Upper lobe of left lung (tissue), 4 donors: Measurements from ENCODE around the gene AFAP1.

Experiments
- EP300 ChIP-seq, 4 donors: sonication (generic); formaldehyde crosslinking; IDR thresholded peaks; one replicate each; pipeline ENCODE4 v1.5.1; 2017; ENCODE audit warnings: antibody characterized with exemption in 4 of 4, control low read depth in 2 of 4
- POLR2A ChIP-seq, 4 donors: fragments of 450-650 bp; IDR thresholded peaks; one replicate each; pipeline ENCODE4 v1.5.1; 2016 to 2017; ENCODE audit warnings: antibody characterized with exemption in 4 of 4, mild to moderate bottlenecking in 2 of 4
- TF ChIP-seq, protein P1 (sequence below), 6 experiments: fragments of 450-650 bp in 4 of 6; fragments of 200-600 bp in 2 of 6; sonication (generic) in 2 of 6; IDR thresholded peaks; one replicate each; pipeline ENCODE4 v1.5.1; 2016 to 2019; ENCODE audit warnings: antibody characterized with exemption in 6 of 6

DNA sequence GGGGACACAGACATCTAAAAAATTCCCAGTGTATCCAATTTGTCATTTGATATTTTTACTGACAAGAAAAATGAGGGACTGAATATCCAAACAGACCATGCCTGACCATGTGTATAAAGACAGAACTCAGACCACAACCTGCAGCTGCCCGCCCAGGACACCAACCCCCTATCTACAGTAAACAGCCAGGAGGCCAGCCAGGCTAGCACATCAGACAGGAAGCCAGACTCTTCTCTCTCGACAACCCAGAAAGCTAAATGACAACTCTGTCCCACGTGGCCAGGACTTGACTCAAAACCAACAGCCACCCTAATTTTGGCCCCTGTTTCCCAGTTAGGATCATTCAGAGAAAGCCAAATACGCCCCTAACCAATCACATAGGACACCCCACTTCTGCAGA lies 15.1 kb downstream of the AFAP1 start:
- no peak for TF ChIP-seq POLR2A (IDR thresholded peaks at IDR 0.05)
- TF ChIP-seq, protein P1, sequence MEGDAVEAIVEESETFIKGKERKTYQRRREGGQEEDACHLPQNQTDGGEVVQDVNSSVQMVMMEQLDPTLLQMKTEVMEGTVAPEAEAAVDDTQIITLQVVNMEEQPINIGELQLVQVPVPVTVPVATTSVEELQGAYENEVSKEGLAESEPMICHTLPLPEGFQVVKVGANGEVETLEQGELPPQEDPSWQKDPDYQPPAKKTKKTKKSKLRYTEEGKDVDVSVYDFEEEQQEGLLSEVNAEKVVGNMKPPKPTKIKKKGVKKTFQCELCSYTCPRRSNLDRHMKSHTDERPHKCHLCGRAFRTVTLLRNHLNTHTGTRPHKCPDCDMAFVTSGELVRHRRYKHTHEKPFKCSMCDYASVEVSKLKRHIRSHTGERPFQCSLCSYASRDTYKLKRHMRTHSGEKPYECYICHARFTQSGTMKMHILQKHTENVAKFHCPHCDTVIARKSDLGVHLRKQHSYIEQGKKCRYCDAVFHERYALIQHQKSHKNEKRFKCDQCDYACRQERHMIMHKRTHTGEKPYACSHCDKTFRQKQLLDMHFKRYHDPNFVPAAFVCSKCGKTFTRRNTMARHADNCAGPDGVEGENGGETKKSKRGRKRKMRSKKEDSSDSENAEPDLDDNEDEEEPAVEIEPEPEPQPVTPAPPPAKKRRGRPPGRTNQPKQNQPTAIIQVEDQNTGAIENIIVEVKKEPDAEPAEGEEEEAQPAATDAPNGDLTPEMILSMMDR (IDR thresholded peaks at IDR 0.05) = no peak
- TF ChIP-seq EP300 (IDR thresholded peaks at IDR 0.05) = no peak
